ENCODE data around the gene AACS.
"Not testable (repeated sequence)": the region's sequence is repeated elsewhere in the genome, so short reads cannot be mapped to it uniquely, and the experiment has no call there.

AACS gene

DNA sequence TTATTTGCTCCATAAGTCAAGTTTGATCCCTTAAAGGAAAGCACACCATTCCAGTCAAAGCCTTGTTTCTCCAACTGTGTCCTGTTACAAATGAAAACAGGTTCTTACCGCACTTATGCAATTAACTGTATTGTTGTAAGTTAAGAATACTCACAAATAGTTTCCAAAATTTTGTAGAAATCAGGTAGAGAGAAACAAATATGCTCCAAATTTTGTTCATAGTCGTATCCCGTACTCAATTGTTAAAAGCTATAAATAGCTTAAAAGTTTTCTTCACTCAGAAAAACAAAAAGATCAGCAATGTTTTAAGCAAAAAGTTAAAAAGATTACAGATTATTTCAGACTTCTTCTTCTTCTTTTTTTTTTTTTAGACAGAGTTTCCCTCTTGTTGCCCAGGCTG lies 4.0 kb upstream of the AACS start:
- no peak for DNase-seq

DNA sequence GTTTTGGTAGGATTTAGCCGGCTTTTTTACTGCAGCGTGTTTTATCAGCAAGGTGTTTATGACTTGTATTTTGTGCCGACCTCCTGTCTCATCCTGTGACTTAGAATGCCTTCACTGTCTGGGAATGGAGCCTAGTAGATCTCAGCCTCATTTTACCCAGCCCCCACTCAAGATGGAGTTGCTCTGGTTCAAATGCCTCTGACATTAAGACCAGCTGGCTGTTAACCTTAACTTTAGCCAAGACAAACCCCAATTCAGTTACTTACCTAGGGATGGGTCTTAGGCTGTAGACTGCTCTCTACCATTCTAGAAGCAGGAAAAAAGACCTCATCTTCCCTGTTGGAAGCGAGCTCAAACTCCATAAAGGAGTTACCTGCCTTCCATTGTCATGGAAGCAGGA lies 1.7 kb upstream of the AACS start:
- not testable (repeated sequence) for DNase-seq

DNA sequence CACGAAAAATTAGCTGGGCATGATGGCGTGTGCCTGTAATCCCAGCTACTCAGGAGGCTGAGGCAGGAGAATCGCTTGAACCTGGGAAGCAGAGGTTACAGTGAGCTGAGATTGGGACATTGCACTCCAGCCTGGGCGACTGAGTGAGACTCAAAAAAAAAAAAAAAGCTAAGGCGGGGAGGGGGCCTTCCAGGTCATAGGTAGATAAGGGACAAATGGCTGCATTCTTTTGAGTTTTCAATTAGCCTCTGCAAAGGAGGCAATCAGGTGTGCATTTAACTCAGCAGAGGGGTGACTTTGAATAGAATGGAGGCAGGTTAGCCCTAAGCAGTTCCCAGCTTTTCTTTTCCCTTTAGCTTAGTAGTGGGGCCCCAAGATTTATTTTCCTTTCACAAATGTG lies 743 bp upstream of the AACS start:
- no peak for DNase-seq

DNA sequence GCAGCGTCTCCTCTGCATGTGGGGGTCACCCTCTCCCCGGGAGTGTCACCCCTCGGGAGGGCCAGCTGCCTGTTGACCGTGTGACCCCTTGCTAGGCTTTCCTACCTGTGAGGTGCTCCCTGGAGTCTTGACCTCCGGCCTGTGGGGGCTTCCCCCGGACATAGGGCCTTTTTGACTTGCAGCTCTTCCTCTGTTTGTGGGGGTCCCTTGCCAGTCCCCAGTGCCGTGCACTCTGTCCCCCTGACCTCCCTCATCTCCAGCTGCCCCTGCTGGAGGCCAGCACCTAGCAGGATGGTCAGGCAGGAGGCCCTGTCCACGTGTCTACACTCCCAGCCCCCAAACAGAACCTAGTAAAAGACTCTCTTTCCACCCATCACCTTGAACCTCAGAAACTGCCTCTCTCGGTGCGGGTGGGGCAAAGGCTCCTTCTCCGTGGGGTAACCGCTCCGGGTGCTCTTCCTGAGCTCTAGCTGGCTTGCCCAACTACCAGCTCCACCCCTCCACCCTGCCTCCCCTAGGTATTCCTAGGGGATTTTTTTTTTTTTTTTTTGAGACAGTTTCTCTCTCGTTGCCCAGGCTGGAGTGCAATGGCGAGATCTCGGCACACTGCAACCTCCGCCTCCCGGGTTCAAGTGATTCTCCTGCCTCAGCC lies 810 bp downstream of the AACS start:
- no peak for DNase-seq

DNA sequence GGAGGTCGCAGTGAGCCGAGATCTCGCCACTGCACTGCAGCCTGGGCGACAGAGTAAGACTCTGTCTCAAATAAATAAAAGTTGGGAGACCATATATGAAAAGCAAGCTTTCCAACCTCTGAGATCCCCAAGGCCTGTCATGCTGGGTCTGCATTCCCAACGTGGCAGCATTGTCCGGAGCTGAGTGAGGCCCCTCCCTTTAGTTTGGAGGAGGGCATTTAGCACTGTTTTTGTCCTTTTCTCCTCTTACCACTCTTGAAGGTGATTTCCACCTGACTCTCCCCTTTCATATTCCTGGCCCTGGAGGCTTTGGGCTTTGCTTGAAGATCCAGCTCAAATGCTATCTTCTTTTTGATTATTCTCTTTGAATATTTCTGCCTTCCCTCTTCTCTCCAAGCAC lies 3.2 kb downstream of the AACS start:
- no peak for DNase-seq

DNA sequence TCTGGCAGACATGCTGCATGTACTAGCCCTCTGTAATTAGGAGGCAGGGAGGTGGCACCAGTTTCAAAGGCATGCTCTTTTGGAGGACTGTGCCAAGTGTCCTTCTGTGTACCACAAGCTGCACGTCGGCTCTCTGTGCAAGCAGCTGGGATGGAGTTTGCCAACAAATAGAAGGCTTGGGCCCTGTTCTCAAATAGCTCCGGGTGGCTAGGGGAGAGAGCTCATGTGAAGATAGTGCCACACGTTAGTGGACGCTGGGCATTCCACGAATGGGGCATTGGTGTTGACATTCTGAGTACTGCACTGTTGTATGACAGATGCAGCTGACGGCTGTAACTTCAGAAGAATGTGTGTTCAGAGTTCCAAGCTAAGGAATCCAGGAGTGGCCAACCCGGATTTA lies 4.4 kb downstream of the AACS start:
- DNase-seq: no peak

DNA sequence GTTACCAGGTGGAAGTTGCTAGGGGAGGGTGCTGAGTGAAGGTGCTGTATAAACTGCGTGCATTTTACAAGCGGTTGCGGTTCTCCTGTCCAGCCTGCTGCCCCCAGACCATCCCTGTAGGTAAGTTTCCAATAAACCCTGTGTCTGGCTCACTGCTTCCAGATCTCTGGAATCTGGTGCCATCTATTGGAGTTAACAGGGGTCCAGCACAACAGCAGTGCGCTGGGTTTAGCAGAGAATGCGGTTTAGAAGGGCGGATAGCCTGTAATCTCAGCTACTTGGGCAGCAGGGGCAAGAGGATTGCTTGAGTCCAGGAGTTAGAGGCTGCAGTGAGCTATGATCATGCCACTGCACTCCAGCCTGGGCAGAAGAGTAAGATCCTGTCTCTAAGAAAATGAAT lies 4.9 kb downstream of the AACS start:
- no peak for DNase-seq

DNA sequence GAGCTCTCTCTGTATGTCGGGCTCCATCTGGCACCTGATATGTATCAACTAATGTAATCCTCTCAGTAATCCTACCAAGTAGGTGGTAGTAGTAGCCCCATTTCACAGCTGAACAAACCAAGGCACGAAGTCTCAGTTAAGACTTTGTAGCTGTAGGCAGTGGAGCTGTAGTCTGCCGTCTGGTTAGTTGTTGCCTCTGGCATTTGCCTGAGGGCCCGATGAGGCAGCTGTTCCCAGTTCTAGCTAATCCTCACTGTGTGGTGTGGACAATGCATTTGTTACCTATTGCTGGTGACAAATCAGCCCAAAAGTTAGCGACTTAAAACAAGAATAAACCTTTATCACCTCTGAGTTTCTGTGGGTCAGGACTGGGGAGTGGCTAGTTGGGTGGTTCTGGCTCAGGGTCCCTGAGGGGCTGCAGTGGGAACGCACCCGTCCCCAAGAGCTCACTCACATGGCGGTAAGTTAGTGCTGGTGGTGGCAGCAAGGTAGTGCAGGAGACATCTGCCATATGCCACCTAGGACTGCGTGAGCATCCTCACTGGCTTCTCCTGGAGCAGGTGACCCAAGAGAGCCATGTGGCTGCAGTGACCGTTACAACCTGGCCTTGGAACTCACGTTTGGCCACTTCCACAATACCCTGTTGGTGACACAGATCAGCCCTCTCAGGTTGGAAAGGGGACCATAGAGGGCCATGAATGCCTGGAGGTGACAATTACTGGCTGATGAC lies 5.6 kb downstream of the AACS start:
- no peak for DNase-seq

DNA sequence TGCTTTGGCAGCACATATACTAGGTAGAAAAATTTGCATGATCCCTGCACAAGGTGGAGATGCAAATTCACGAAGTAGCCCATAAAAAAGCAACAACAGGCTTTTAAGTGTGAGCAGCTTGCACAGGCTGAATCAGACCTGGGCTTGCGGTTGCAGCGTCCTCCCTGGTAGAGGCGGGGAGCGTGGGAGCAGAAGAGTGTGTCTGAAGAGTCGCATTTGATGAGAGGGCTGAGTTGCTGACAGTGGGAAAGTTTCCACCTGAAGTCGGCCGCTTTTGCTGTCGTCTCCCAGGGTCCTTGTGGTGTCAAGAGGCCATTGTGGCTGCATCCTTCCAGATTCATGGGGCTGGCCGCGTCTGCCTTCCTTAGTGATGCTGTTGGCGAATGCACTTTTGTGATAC lies 6.2 kb downstream of the AACS start:
- DNase-seq: no peak

DNA sequence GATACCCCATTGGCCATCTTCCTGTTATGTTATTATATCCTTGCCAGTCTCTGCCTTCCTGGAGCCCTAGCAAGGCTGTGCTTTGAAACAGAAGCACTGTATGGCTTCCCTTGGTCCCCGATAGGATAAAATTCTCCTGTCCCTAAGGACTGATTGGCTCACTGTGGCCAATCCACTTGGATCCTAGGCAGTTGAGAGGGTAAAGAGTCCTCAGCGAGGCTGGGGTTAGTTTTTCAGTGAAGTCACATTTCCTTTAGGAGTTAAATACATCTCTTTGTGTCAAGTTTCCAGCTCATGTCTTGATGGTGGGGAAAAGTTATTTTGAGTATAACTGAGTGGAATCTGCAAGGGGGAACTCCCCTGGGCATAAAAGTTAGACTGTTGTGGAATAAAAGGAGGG lies 7.3 kb downstream of the AACS start:
- no peak for DNase-seq

DNA sequence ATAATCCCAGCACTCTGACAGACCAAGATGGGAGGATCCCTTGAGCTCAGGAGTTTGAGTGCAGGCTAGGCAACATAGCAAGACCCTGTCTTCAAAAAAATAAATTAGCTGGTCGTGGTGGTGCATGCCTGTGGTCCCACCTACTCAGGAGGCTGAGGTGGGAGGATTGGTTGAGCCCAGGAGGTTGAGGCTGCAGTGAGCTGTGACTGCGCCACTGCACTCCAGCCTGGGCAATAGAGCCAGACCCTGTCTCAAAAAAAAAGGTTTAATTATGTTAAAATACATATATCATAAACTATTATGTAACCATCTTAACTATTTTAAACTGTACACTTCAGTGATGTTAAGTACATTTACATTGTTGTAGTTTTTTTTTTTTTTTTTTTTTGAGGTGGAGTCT lies 9.1 kb downstream of the AACS start:
- not testable (repeated sequence) for DNase-seq

DNA sequence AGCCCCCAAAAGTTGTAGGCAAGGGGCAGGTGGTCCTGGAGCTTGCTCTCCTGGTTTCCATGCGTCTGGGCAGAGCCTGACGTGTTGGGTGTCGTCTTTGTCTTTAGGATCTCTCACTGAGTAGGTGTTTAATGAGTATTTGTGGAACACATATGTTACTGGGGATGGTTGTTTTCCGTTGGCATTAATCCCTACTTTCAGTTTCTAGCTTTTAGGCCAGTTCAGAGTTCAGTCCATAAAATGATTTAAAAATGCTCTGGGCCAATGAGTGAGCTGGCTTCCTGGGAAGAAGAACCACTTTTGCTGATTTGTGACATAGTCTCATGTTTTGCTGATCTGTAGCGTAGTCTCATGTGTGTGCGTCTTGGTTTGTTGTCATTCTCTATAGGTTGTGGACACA lies 10.9 kb downstream of the AACS start:
- no peak for DNase-seq

DNA sequence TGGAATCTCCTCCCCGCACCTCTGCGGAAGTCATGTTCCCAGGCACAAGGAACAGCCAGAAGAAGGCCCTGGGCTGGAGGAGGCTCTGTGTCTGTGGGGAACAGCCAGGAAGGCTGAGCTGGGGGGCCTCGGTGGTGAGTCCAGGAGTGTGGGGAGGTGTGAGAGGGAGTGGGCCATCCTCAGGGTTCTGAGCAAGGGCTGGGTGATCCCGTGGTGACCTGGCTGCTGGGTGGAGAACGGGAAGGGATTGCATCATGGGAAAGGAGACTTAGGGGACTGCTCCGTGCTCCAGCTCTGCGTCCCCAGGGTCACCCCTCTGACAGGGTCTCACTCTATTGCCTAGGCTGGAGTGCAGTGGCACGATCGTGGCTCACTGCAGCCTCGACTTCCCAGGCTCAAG lies 13.8 kb downstream of the AACS start:
- no peak for DNase-seq

DNA sequence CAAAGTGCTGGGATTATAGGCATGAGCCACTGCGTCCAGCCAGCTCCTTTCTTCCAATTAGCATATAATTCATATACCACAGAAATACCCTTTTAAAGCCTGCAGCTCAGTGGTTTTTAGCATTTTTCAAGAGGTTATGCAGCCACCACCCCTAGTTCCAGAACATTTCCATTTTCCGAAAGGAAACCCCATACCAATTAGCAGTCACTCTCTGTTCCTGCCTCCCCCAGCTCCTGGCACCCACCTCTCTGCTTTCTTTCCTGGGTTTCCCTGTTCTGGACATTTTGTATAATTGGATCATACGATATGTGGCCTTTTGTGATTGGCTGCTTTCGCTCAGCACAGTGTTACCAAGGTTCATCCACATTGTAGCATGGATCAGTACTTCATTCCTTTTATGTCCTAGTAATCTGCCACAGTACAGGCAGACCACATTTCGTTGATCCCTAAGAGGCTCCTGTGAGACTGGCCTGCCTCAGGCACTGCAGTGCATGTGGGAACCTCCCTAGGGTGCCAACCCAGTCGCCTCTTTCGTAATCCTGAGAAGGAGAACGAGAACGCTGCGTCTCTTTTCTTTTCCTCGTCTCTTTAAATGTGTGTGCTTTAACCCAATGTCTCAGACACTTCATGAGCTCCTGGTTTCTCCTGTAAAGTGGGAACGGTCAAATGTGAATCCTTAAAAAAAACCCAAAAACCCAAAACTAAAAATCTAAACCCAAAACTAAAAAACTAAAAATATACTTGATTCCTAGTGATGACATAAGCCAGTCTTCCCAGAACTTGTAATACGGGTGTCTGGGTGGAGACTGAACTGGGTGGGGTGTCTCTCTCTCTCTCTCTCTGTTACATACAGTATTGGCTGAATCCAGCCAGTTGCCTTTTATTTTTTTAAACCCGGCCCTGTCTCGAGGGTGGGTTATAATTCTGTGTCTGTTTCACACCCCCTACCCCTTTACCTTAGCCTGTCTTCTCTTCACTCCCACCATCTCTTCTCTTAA lies 14.7 kb downstream of the AACS start:
- no peak for DNase-seq

DNA sequence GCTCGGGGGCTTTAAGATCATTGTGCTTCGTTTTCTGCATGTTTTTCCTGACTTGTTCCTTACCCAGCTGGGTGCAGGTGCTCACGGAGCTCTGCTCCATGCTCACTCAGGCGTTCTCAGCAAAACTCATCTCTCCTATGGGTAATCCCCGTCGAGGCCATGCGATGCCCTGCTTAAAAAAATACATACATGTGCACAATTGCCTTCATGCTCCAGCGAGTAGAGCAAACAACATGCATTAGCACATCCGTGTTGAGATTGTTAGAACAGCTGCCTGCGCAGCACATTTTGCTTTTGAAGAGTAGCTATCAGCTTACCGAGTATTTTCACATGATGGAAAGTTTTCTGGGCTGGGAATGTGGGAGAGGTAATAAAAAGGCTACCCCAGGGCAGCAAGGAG lies 16.2 kb downstream of the AACS start:
- DNase-seq: no peak

DNA sequence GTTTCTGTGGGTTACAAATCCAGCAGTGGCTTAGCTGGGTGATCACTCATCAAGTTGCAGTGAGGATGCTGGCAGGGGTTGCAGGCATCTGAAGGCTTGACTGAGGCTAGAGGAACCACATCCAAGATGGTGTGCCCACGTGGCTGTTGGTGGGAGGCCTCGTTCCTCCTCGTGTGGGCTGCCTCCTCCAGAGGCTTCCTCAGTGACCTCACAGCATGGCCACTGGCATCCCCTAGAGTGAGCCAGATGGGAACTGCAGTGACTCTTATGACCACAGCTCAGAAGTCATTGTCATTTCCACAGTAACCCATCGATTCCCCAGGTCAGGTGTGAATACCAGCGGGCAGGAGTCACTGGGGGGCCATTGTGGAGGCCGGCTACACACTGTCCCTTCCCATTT lies 17.8 kb downstream of the AACS start:
- DNase-seq: no peak

DNA sequence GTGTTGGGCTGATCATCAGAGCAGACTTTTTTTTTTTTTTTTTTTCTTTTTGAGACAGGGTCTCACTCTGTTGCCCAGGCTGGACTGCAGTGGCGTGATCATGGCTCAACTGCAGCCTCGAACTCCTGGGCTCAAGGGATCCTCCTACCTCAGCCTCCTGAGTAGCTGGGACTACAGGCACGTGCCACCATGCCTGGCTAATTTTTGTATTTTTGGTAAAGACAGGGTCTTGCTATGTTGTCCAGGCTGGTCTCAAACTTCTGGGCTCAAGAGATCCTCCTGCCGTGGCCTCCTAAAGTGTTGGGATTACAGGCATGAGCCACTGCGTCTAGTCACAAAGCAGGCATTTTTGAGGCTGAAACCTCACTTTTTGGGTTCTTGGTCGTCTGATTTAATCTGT lies 23.0 kb downstream of the AACS start:
- DNase-seq: not testable (repeated sequence)

DNA sequence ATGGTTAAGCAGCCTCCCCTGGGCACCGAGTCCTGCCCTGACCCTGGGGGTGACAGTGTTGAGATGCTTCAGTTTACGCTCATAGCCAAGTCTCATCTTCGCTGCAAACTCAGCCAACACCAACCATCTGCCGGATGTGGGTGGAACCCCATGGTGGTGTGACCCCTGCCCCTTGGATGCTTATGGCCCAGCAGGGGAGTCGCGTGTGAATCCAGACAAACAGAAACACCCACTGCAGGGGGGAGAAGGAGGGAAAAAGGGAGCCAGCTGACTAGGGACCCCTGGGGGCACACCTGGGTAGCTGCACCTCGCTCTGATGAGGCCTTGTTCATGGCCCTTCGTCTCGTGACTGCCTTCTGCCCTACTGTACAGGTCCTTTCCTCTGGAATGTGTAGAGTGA lies 23.8 kb downstream of the AACS start:
- no peak for DNase-seq

DNA sequence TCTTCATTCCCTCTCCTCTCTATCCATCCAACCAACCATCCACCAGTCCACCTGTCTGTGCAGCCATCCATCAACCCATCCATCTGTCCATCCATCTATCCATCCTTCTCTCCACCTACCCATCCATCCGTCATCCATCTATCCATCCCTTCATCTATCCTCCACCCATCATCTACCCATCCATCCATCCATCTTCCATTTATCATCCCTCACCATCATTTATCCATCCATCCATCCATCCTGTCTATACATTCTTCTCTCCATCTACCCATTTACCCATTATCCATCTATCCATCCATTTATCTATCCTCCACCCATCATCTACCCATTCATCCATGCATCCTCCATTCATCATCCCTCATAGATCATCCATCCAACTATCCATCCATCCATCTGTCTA lies 24.4 kb downstream of the AACS start:
- DNase-seq: no peak

DNA sequence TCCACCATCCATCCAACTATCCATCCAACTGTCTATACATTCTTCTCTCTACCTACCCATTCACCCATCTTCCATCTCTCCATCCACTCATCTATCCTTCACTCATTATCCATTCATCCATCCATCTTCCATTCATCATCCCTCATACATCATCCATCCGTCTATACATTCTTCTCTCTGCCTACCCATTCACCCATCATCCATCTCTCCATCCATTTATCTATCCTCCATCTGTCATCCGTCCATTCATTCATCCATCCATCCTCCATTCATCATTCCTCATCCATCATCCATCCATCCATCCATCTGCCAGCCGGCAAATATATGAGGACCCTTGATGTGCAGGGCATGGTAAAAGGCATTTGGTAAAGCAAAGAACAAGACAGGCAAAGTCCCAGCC lies 25.2 kb downstream of the AACS start:
- no peak for DNase-seq

DNA sequence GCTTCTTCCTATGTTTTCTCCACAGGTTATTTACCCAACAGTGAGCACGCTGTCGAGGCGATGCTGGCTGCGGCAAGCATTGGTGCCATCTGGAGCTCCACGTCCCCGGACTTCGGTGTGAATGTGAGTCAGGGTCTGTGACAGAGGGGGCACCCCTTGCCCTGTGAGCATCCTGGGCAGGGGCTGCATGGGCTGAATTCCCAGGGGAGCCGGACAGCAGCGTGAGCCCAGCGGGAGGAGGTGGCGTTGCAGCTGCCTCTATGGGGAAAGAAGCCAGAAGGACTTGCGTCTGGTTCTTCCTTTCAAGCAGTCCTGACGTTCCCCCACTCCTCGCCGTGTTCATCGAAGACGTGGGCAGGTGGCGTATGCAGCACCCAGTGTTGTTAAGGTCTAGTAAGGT lies 26.2 kb downstream of the AACS start:
- no peak for DNase-seq

DNA sequence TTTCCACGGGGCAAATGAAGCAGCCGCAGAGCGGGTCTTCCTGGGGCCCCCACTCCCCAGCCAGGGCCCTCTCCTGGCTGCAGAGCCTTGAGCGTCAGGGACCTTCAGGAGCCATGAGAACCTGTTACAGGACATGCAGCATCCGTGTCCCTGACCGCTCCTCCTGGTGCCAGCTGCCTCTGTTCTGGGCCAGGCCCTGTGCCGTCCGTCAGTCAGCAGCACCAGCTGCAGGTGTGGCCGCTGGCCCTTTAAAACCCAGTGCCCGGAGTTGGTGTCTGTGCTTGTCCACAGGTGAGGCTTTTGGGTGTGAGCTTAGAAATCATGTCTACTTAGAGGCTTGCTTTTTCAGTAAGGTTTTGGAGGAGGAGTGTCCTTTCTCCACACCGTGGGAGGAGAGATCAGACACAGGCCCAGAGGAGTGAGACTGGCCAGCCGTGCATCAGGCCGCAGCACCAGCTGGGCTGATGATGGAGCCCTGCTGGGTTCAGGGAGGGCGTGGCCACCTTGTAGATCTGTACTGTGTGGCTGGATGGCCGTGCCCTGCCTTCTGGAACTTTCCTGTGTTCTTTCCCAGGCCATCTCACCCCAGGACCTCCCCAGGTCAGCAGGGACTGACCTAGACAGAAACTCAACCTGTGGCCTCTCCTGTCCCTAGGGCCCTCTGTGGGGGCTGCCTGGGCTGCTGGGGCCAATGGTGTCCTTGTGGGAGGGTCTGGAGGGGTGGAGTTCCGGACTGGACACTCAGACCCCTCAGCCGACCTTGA lies 27.1 kb downstream of the AACS start:
- DNase-seq: no peak
